Subcutaneous adipose tissue (tissue), 4 donors: ENCODE data around the gene ITPRIP. TPM values are rescaled to one million over a fixed set of nuclear protein-coding genes. Genes with fewer than 3 reads are reported as not detected.

Experiments
- total RNA-seq, 4 donors: library from RNA; depleted of rRNA; stranded (reverse); fragments of >200 nt; gene quantifications; one replicate each; pipeline ENCODE4 v1.1.0, GENCODE V29; 2016
- TF ChIP-seq, protein P1 (sequence below): fragments of 450-650 bp; IDR thresholded peaks from one replicate; pipeline ENCODE4 v1.5.1; 2016; ENCODE audit warnings: low read depth, mild to moderate bottlenecking, control low read depth, antibody characterized with exemption, moderate library complexity

Gene ITPRIP
- total RNA-seq, 4 donors from 2014 or later = 22.5 to 32.3 (median 30.9) TPM

DNA sequence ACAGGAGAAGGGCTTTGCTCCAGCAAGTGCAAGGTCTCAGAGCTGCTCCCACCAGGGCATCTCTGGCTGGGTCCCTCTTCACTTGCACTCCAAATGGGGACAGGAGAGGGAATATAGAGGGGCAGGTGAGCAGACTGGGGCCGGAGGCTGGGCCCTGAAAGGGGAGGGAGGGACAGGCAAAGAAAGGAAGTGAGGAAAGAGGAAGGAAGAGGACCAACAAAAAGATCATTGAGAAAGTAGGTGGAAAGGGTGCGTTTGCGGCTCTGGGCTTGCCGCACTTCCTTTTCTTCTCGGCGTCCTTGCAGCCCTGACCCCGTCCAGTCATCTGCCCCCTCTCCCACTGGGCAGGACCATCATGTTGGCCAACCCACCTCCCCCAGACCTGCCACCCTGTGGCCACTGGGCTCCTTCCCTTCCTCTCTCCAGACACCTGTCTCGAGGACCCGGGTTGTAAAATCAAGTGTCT lies 14.0 kb downstream of the ITPRIP start:
- TF ChIP-seq, protein P1, sequence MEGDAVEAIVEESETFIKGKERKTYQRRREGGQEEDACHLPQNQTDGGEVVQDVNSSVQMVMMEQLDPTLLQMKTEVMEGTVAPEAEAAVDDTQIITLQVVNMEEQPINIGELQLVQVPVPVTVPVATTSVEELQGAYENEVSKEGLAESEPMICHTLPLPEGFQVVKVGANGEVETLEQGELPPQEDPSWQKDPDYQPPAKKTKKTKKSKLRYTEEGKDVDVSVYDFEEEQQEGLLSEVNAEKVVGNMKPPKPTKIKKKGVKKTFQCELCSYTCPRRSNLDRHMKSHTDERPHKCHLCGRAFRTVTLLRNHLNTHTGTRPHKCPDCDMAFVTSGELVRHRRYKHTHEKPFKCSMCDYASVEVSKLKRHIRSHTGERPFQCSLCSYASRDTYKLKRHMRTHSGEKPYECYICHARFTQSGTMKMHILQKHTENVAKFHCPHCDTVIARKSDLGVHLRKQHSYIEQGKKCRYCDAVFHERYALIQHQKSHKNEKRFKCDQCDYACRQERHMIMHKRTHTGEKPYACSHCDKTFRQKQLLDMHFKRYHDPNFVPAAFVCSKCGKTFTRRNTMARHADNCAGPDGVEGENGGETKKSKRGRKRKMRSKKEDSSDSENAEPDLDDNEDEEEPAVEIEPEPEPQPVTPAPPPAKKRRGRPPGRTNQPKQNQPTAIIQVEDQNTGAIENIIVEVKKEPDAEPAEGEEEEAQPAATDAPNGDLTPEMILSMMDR = no peak

DNA sequence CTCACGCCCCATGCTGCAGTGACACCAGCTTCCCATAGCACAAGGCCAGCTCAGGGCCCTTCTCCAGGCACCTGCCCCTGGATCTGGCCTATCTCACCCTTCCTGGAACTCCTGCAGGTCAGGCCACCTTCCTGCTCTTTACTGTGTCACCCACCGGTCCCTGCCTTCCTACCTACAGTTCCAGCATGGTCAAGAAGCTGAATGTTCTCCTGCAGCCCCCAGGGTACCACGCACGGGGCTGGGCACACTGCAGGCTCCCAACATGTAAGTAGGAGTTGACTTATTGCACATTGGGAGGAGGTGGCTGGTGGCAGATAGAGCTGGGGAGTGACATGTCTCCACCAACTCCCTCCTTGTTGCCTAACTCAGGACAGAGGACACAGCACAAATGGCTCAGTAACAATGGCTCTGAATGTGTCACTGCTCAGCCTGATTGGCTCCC lies 14.5 kb downstream of the ITPRIP start:
- TF ChIP-seq, protein P1 = no peak

DNA sequence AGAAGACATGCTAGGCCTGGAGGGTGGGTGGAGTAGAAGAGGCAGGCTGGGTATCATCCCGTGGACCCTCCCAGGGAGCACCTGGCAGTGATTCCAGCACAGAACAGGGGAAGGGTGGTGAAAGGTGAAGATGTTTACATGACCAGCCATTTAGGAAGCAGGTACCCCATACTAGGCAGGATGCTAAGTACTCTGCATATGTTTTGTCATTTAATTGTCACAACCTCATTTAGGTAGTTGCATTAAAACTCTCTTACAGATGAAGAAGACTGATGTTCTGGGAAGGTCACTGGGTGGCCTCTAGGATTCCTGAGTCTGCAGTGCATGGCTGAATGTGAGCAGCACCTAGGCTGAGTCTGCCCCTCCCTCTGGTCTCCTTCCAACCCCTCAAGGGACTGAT lies 15.2 kb downstream of the ITPRIP start:
- TF ChIP-seq, protein P1 = no peak

DNA sequence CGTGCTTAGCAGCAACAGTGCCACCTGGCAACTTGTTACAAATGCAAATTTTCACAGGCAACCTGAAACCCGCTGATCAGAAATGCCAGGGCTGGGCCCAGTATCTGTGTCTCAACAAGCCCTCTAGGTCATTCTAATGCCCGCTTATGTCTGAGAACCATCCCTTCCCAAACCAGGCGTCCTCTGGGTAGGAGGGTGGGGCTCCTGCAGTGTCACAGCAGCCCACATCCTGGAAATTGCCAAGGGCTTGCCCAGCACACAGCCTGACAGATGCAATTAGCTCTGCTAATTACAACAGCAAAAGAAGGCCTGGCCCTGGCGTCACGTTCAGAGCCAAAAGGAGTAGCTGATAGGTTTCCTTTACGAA lies 15.9 kb downstream of the ITPRIP start:
- TF ChIP-seq, protein P1 = no peak

DNA sequence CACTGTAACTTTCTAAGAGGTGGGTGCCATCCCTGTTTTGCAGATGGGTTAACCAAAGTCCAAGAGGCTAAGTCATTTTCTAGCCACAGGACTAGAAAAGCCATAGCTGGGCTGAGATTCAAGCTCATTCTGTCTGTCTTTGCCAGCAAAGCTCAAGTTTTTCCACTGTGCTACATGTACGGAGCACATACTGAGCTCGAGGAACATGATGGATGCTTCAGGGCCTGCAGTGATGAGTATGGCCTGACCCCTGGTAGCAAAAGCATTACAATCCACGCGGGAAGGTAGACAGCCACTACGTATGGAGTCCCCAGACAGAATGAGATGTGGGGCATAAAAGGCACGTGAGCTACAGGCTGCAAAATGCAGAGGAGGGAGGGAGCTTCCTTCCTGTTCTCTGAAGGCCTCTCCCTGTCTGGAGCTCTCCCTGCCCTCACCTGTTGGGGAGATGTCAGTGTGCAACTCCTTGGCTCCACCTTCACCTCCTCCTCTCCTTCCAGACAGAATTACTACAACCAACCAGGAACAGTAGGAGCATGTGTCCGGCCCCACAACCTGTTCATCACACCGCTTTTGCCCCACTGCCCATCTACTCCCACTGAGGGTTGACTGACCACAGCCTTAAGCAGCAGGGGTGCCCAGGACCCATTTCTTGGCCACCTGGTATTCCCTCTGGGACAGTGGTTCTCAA lies 16.4 kb downstream of the ITPRIP start:
- TF ChIP-seq, protein P1 = no peak

DNA sequence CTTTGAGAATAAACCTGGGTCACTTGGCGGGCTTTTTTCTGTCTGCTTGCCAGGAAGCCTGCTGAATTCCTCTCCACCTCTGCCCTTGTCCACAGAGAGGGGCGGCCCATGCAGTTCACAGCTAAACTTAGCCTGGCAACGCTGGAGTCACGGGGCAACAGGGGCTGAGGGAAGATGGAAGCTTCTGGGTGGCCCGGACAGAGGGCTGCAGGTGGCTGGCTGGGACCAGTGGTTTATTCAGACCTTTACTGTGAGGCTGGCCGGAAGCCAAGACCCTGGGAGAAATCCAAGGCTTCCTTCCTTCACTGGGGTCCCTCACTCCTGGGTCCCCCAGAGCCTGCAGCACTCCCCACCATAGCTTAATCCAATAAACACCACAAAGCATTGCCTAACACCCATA lies 17.0 kb downstream of the ITPRIP start:
- TF ChIP-seq, protein P1 = no peak

DNA sequence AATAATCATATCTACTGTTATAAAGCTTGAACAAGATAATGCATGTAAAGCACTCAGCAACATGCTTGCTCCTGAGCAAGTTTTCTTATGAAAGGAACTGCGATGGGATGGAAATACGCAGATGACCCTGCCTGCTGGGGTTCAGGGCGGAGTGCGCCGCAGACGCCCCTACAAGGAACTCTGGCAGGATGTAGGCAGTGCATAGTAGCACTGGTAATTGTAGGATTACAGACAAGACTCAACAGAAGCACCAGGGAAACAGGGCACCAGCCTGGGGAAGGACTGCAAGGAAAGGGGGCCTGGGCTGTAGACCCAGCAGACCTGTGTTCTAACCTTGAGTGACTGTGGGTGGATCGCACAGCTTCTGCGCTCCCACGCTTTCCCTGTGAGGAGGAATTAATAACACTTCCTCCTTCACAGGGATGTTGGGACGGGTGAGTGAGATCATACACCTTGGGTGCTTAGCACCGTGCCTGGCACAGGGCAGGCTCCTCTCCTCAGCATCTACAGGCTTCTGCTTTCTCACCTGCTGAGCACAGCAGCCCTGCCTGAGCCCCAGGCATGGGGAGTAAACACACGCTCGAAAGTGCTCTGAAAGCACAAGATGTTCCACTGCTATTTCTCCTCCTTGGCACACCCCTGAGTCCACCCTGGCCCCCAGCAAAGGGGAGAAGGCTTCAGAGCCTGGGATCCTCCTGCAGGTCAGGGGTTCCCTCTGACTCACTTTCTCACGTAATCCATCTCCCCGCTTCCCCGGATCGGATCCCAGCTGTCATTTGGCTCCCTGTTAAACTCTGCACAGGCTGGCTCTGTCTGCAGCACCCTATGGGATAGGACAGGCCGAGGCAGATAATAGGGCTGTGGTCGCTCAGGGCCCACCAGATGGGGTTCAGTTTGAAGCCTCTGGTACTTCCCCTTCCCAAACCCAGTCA lies 19.2 kb downstream of the ITPRIP start:
- TF ChIP-seq, protein P1 = no peak
